Pancreas (tissue), 10 donors: ENCODE results near the gene PARG. TPM values are rescaled to one million over a fixed set of nuclear protein-coding genes. Genes with fewer than 3 reads are reported as not detected.
"Not testable (repeated sequence)": the region's sequence is repeated elsewhere in the genome, so short reads cannot be mapped to it uniquely, and the experiment has no call there.

Source experiments
- ATAC-seq, 4 donors: fragments of 200-7000 bp; cut with Tn5 transposase; one replicate each; pipeline versions ENCODE4 v1.8.0 to v1.9.1; 2020; ENCODE audit warnings: mild to moderate bottlenecking in 4 of 4, moderate library complexity in 4 of 4
- DNase-seq, 6 donors: peaks; one replicate each; pipeline ENCODE4 v3.0.0-alpha.2; 2020
- FAIRE-seq: peaks from 2 replicates; lab custom pipeline; 2012; peaks lifted over from hg19 to GRCh38; lab: Jason Lieb, UNC
- H3K27ac ChIP-seq, 4 donors: fragments of 200-600 bp; sonication (generic); 1 replicate in 3 of 4; 2 replicates in 1 of 4; pipeline versions ENCODE4 v1.5.0 to v1.8.0; 2020
- H3K27me3 ChIP-seq, 4 donors: fragments of 200-600 bp; one replicate each; pipeline ENCODE4 v1.8.0; 2021
- H3K36me3 ChIP-seq, 3 donors: fragments of 200-600 bp; sonication (generic) in 1 of 3; one replicate each; pipeline versions ENCODE4 v1.5.0 to v1.8.0; 2020 to 2021
- H3K4me1 ChIP-seq, 3 donors: fragments of 200-600 bp; one replicate each; pipeline ENCODE4 v1.8.0; 2021
- H3K4me3 ChIP-seq, 4 donors: fragments of 200-600 bp; sonication (generic) in 2 of 4; one replicate each; pipeline versions ENCODE4 v1.5.0 to v1.8.0; 2020 to 2021
- H3K9me3 ChIP-seq, 4 donors: fragments of 200-600 bp; one replicate each; pipeline ENCODE4 v1.8.0; 2021
- WGBS, 2 donors: extraction: QIAGEN DNeasy Blood & Tissue Kit; methylation state at CpG; one replicate each; pipeline ENCODE4 v1.1.7; 2013; 5-methylcytosine and 5-hydroxymethylcytosine counted together
- intact Hi-C, 3 donors: fragments of 100-400 bp; cut with DNase I; formaldehyde crosslinking; loops; one replicate each; pipeline versions ENCODE4 v1.11.1 to v1.14.2; 2022
- polyA plus RNA-seq, 2 donors: library from polyadenylated mRNA; stranded (reverse); fragments of 200-250 nt; gene quantifications; one replicate each; pipeline ENCODE4 v1.2.3, GENCODE V29; 2013
- total RNA-seq, 6 donors: library from RNA; stranded (reverse); fragmentation: NEBNext Ultra II Directional in 4 of 6; extraction: Animal tissue kit (Norgen Biotek cat#: 25700) in 4 of 6; gene quantifications; one replicate each; pipeline versions ENCODE4 v1.2.1 to v1.2.4, GENCODE V29; 2021 to 2023
- TF ChIP-seq, protein P1 (sequence below), 4 donors: fragments of 200-600 bp; sonication (generic) in 3 of 4; IDR thresholded peaks; one replicate each; pipeline versions ENCODE4 v1.5.0 to v1.8.0; 2021; ENCODE audit warnings: antibody characterized with exemption in 4 of 4
- donor health status: healthy with polysubstance abuse.
- donor health status: DM: no; HTN: no; CAD: no; lungs with moderate emphysema.
- donor health status: DM: no; HTN: no; CAD: no.
- donor health status: control.
- donor health status: control.
- donor health status: Bipolar disorder and iron deficiency.
- donor health status: DM: yes; HTN: yes; CAD: no.
- donor health status: DM: no; HTN: no; CAD: no.
- donor health status: DM: no; HTN: no; CAD: no.
- donor health status: DM: yes; HTN: yes; CAD: no.

Gene PARG
- total and polyA plus RNA-seq, 8 donors, result 3.1 to 14.9 (median 8.9) TPM

DNA sequence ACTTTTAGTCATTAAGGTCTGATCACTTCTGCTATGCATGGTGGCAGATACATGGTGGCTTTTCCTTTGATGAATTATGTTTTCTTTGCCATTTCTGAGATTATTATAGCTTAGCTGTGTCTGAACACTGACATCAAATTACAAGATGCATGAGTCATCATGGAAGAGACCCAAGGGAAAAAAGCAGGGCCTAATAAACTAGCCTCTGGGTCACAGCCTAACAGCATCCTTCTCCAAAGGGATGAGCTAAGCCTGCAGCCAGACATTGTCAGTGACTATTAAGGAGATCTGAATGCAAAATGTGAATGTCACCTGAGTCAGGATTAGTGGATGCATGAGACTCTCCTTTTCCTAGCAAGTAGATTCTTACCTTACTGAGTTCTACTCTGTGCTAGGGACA lies 160.6 kb downstream of the PARG start:
- Histone ChIP-seq H3K9me3 (no peaks in the 10 kb centered on the region), H3K4me1 (no peaks in the 10 kb centered on the region), H3K27me3 (no peaks in the 10 kb centered on the region), H3K27ac (no peak overlapping the region), H3K36me3 (no peaks in the 10 kb centered on the region), H3K4me3 (no peak overlapping the region)
- ATAC-seq (no peak), DNase-seq (no peak), FAIRE-seq (no peak)
- TF ChIP-seq, protein P1, sequence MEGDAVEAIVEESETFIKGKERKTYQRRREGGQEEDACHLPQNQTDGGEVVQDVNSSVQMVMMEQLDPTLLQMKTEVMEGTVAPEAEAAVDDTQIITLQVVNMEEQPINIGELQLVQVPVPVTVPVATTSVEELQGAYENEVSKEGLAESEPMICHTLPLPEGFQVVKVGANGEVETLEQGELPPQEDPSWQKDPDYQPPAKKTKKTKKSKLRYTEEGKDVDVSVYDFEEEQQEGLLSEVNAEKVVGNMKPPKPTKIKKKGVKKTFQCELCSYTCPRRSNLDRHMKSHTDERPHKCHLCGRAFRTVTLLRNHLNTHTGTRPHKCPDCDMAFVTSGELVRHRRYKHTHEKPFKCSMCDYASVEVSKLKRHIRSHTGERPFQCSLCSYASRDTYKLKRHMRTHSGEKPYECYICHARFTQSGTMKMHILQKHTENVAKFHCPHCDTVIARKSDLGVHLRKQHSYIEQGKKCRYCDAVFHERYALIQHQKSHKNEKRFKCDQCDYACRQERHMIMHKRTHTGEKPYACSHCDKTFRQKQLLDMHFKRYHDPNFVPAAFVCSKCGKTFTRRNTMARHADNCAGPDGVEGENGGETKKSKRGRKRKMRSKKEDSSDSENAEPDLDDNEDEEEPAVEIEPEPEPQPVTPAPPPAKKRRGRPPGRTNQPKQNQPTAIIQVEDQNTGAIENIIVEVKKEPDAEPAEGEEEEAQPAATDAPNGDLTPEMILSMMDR (IDR thresholded peaks at IDR 0.05), result no peak
- intact Hi-C loops, result no loop called here

DNA sequence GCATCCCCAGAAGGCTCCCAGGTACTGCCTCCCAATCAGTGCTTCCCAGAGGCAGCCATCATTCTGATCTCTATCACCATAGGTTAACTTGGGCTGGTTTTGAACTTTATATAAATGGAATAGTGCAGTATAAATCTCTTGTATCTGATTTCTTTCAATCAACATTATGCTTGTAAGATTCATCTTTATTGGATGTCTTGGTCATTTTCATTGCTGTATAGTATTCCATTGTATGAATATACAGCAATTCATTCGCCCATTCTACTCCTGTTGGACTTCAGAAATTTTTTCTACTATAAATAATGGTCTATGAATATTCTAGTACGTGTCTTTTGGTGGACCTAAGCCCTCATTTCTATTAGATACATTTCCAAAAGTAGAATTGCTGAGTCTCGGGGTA lies 163.6 kb downstream of the PARG start:
- DNase-seq, result no peak
- TF ChIP-seq, protein P1 (IDR thresholded peaks at IDR 0.05), result no peak
- H3K9me3 ChIP-seq, result no peaks in the 10 kb centered on the region
- no peaks in the 10 kb centered on the region for H3K27me3 ChIP-seq
- no peaks in the 10 kb centered on the region for H3K36me3 ChIP-seq
- no peaks in the 10 kb centered on the region for H3K4me1 ChIP-seq
- ATAC-seq, result no peak
- FAIRE-seq, result no peak
- intact Hi-C loops, result no loop called here
- no peak overlapping the region for H3K4me3 ChIP-seq
- no peak overlapping the region for H3K27ac ChIP-seq
- WGBS, 2 donors, result 57 to 74% methylated on average over 3 of the region's 3 CpGs

DNA sequence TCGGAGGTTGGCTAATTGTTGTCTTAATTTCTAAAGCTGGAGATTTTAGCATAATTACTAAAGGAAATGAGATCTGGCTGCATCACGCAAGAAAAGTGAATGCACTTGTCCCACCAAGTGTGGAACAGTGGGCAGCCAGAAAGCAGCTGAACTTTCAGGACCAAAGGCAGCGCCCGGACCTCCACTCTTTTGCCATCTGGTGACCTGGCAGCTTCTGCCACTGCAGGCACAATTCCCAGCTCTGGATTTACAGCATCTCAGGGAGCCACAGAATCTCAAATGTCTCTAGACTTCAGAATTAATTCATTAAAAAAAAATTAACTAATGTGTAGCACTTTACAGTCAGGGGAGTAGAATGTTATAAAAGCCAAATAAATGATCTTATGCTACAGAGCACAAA lies 165.0 kb downstream of the PARG start:
- intact Hi-C loops, result no loop called here
- TF ChIP-seq, protein P1 (IDR thresholded peaks at IDR 0.05), result no peak
- WGBS, 2 donors, result 58 to 75% methylated on average over 4 of the region's 4 CpGs
- no peaks in the 10 kb centered on the region for H3K27me3 ChIP-seq
- H3K36me3 ChIP-seq, result no peaks in the 10 kb centered on the region
- no peak overlapping the region for H3K27ac ChIP-seq
- no peaks in the 10 kb centered on the region for H3K9me3 ChIP-seq
- H3K4me3 ChIP-seq, result no peak overlapping the region
- FAIRE-seq, result no peak
- H3K4me1 ChIP-seq, result no peaks in the 10 kb centered on the region
- no peak for DNase-seq
- ATAC-seq, result no peak

DNA sequence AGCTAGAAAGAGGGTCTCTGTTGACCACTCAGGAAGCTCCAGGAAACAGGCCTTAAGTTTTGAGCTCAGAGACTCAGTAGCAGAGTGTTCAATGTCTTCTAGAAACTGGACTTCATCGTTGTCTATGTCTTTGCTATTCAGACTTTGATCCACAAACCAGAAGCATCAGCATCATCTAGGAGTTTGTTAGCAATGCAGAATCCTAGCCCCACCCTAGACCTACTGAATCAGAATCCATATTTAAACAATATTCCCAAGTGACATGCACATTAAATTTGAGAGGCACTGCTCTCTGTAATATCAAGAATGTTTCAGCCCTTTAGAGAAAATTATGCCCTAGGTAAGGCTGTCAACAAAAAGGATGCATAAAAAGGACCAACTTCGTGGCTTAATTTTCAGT lies 166.8 kb downstream of the PARG start:
- Histone ChIP-seq H3K36me3 (no peaks in the 10 kb centered on the region), H3K27ac (no peak overlapping the region), H3K9me3 (no peaks in the 10 kb centered on the region), H3K4me1 (no peaks in the 10 kb centered on the region), H3K4me3 (no peak overlapping the region), H3K27me3 (no peaks in the 10 kb centered on the region)
- FAIRE-seq, result no peak
- intact Hi-C loops, result no loop called here
- 45 to 57% methylated on average over 2 of the region's 2 CpGs for WGBS, 2 donors
- TF ChIP-seq, protein P1 (IDR thresholded peaks at IDR 0.05), result no peak
- DNase-seq, result no peak
- ATAC-seq, result no peak

DNA sequence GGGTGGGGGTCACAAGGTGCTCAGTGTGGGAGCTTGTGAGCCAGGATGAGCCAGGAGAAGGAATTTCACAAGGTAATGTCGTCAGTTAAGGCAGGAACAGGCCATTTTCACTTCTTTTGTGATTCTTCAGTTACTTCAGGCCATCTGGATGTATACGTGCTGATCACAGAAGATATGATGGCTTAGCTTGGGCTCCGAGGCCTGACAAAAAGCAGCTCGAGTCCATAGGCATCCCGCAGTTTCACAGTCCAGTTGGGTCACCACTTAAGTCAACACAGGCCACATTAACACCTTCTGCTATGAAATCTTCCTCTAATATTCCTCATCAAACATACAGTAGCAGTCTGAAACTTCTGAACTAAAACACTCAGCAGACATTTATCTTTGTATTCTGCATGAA lies 168.9 kb downstream of the PARG start:
- H3K9me3 ChIP-seq, H3K36me3 ChIP-seq, H3K27me3 ChIP-seq, DNase-seq, H3K4me3 ChIP-seq, H3K27ac ChIP-seq, ATAC-seq, H3K4me1 ChIP-seq, intact Hi-C loops, FAIRE-seq: not testable (repeated sequence)
- WGBS, 2 donors, result 28 to 35% methylated on average over 5 of the region's 5 CpGs

DNA sequence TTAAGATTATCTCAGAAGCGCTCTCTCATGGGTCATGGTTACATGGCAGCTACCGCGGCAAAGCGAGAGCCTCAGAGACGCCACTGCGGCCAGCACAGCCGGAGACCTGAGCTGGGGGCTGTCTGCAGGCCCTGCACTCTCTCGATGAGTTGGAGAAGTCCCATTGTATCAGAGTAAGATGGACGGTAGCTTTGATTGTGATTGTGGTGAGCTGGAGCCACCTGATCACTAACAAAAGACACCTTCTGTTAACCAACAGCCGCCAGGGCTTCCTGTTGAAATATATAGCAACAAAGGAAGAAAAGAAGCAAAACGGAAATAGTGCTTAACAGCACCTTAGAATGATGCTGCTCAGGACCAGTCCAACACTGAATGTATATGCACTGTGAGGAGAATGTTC lies 170.8 kb downstream of the PARG start:
- H3K9me3 ChIP-seq, H3K27ac ChIP-seq, intact Hi-C loops, H3K4me1 ChIP-seq, H3K4me3 ChIP-seq, FAIRE-seq, DNase-seq, ATAC-seq, H3K36me3 ChIP-seq: not testable (repeated sequence)
- 41 to 48% methylated on average over 11 of the region's 11 CpGs for WGBS, 2 donors
- peaks cover 3 to 15% (median 8%) of the 10 kb centered on the region in 4 donors for H3K27me3 ChIP-seq
